HG02642 (cell line): Measurements from ENCODE around the gene CACNA1D.
"Not testable (repeated sequence)": the region's sequence is repeated elsewhere in the genome, so short reads cannot be mapped to it uniquely, and the experiment has no call there.

ENCODE experiments used
- ATAC-seq: cut with Tn5 transposase; IDR thresholded peaks from one replicate; pipeline ENCODE4 v1.9.1; 2021; ENCODE audit warnings: mild to moderate bottlenecking; ENCODE audit not compliant: unreplicated experiment, poor library complexity

CACNA1D gene

DNA sequence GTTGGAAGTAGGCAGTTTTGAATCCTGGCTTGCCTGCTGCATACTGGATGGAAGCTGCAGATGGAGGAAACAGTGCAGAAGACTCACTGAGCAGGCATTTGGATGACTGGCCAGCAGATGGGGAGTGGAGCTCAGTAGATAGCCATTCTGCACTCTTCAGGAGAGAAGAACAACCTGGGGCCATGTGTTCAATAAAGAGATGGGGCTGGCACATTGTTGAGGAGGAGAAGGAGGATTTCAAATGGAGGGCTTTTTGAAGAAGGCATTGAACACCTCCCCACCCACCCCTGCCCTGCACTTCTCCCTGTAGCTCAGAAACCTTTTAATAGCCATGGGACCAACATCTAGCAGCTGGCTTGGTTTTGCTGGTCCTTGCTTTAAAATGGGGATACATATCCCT, 109.8 kb downstream of the CACNA1D start:
- ATAC-seq = no peak

GRCh38 chr3:53606793-53607192, 112.4 kb downstream of the CACNA1D start:
- ATAC-seq = no peak

DNA sequence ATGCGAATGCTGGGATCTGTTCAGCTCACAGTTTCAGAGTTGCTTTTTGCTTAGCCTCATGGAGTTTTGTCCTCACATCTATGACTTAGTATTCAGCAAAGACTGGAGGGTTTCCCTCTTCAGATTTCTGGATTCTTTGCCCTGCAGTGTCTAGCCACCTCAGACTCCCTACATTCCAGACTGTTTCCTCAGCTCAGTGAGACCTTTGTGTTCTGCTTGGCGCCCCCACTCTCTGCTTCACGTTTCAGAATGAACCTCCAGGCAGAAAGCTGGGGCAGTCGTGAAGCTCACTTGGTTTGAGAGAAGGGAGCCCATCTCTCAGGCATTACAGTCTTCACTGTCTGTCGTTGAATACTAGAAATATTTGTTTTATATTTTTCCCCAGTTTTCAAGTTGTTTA, 118.1 kb downstream of the CACNA1D start:
- no peak for ATAC-seq

DNA sequence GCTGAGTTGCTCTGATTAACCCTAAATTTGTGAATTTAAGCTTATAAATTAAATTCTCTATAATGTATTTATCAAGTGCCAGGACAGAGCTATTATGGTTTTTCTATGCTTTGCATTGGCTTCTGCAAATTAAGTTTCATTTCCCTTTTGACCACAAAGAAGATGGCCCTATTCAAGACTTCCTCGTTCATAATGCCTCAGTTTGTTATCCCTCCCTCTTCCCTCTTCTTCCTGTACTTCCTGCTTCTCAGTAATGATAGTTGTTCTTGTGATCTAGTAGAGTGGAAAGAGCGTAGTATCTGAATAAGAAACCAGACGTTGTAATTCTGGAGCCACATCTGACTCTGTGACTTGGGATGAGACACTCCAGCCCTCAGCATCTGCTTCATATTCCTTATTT, 118.7 kb downstream of the CACNA1D start:
- no peak for ATAC-seq

- ATAC-seq = no peak
Measured at GRCh38 chr3:53614307-53614706, 119.9 kb downstream of the CACNA1D start.

- no peak for ATAC-seq
Measured at GRCh38 chr3:53616321-53616720, 121.9 kb downstream of the CACNA1D start.

GRCh38 chr3:53616971-53617892, 122.8 kb downstream of the CACNA1D start:
- ATAC-seq = no peak

- no peak for ATAC-seq
Measured at GRCh38 chr3:53617893-53618523, 123.6 kb downstream of the CACNA1D start.

DNA sequence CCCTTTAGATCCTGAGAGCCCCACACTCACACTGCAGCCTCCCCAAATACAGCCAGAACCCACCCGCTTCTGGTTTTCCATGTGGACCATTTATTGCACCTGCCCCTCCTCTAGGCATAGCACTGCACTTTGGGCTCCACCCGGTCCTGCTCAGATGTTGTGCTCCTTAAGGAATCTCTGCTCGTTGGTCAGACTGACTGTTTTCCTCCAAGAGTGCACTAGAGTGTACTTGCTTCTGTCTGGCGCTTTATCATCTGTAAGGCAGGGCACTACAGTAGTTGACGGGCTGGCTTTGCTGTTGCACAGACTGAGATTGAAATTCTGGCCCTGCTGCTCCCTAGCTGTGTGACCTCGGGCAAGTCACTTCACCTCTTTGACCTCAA, 124.1 kb downstream of the CACNA1D start:
- ATAC-seq = no peak

GRCh38 chr3:53618936-53619335, 124.5 kb downstream of the CACNA1D start:
- ATAC-seq = no peak

DNA sequence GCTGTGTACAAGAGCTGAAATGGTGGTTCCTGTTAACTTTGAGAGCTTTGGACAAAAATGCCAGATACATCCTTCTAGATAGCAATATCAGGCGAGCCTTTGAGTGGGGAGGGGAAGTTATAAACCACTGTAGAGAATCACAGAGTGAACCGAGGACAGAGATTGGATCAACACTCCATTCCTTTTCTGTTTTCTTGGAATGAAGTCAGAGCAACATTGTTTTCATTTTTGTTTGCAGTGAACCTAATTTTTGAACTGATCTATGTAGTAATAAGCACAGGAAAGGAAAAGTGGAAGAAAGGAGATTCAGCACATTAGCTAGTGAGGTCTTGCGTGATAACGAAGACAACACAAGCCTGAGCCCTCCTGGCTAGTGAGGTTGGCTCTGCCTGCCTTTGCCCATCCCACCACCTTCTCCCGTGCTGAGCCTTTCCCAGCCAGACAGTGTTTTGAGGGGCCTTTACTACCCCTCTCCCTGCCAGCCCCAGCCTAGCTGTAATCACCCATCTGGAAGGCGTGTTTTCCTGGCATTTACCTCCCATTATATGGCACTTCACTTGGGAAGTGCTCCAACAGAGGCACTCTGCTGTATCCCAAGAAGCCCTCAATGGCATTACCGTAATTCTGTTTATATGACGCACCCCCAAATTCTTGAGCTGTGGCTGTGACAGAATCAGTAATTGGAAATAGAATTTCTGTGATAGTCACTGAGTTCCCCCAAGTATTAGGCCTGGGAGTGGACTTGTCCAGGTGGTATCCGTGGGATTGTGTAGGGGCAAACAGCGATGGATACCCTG, 129.8 kb downstream of the CACNA1D start:
- ATAC-seq = no peak

DNA sequence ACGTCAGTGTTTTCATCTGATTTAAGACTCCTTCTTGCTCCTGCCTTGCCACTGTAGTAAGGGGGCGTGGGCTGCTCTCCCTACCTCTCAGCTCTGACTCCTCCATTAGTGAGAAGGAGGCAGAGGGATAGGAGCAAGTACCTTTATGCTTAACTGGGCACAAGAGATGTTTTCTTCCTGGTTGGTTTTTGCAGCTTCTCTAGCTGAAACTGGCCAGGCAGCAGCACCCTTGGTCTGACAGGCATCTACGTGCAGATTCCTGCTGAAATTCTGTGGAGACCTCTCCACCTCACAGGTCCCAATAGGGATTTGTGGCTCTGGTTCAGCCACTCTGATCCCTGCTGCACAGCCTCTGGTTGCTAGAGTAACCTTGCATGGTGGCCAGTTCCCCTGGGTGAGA, 132.5 kb downstream of the CACNA1D start:
- no peak for ATAC-seq

- ATAC-seq = no peak
Measured at GRCh38 chr3:53628536-53629401, 134.4 kb downstream of the CACNA1D start.

- ATAC-seq = no peak
Measured at GRCh38 chr3:53629402-53629723, 135.0 kb downstream of the CACNA1D start.

DNA sequence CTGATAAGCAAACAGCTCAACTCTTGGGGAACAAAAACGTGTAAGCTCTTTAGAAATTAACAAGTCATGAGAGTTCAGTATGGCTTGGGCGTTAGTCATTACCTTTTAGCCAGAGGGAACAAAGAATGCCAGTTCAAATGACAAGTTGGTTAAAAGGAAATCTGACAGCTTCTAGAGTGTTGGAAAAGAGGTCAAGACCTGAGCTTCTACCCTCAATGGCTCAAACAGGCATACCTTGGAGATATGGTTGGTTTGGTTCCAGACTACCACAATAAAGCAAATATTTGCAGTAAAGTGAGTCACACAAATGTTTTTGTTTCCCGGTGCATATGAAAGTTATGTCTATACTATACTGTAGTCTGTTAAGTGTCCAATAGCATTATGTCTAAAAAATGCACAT, 136.1 kb downstream of the CACNA1D start:
- no peak for ATAC-seq

- no peak for ATAC-seq
Measured at GRCh38 chr3:53633197-53633787, 138.9 kb downstream of the CACNA1D start.

GRCh38 chr3:53635041-53635440, 140.6 kb downstream of the CACNA1D start:
- no peak for ATAC-seq

GRCh38 chr3:53638806-53639205, 144.4 kb downstream of the CACNA1D start:
- not testable (repeated sequence) for ATAC-seq

GRCh38 chr3:53641397-53641796, 147.0 kb downstream of the CACNA1D start:
- no peak for ATAC-seq

GRCh38 chr3:53642211-53642610, 147.8 kb downstream of the CACNA1D start:
- ATAC-seq = no peak
